Vagina (tissue), 2 donors: ENCODE measurements around the gene GABBR2.

Experiments used
- CTCF ChIP-seq, 3 experiments: fragments of 450-650 bp in 2 of 3; fragments of 200-600 bp in 1 of 3; sonication (generic) in 1 of 3; IDR thresholded peaks; one replicate each; pipeline ENCODE4 v1.5.1; 2017 to 2019; ENCODE audit warnings: antibody characterized with exemption in 3 of 3, mild to moderate bottlenecking in 2 of 3, moderate library complexity in 2 of 3
- POLR2A ChIP-seq, 2 donors: fragments of 450-650 bp; IDR thresholded peaks; one replicate each; pipeline ENCODE4 v1.6.1; 2017; ENCODE audit warnings: antibody characterized with exemption in 2 of 2, mild to moderate bottlenecking in 2 of 2, moderate library complexity in 2 of 2

- TF ChIP-seq CTCF (IDR thresholded peaks at IDR 0.05) (no peak), POLR2A (IDR thresholded peaks at IDR 0.05) (no peak)
Observed at GRCh38 chr9:98287384-98287783, 421.4 kb downstream of the GABBR2 start.
